ENCODE measurements around the gene MAN2B2. TPM values are rescaled to one million over a fixed set of nuclear protein-coding genes. Genes with fewer than 3 reads are reported as not detected.
"Not testable (repeated sequence)": the region's sequence is repeated elsewhere in the genome, so short reads cannot be mapped to it uniquely, and the experiment has no call there.

Gene MAN2B2
- total and polyA plus RNA-seq, 9 donors = 19.1 to 49.2 (median 40.0) TPM

DNA sequence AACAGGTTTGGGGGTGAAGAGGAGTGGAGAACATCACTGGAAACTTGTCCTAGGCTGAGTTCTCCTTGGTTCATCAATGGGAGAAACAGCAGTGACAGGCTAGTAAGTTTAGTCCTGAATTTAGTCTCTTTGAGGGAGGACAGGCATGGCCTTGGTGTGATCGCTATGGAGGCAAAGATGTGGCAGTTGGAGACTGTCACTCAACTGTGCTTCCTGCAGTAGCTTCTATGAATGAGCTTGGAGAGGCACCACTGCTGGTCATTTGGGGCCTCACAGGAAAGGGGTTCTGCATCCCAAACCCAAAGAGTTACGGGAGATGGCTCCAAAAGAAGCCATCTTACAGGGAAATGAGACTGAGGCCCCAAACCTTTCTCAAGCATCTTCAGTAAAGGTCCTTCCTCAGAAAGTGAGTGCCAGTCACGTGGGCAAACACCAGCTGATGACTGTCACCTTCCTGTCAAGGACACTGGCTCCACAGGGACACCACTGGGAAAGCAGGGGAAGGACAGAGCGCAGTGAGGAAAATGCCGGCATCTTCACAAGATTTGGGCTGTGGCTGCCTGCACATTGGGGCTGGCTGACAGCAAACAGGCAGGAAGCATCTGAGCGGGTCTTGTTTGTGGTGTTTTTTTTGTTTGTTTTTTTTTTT, 72.7 kb downstream of the MAN2B2 start:
- Histone ChIP-seq H3K36me3 (no peaks in the 10 kb centered on the region), H3K4me3 (no peak overlapping the region), H3K27ac (no peak overlapping the region), H3K4me1 (ENCODE audit: insufficient read depth) (peaks cover 9% of the 10 kb centered on the region), H3K27me3 (no peaks in the 10 kb centered on the region), H3K9me3 (no peaks in the 10 kb centered on the region)
- intact Hi-C loops (cut with DNase I) = loop anchor here in 1 of 4 donors (10.0 kb wide), 1 partner anchor 67 kb away; the partner anchor contains the start of gene BLOC1S4
- TF ChIP-seq EP300 (IDR thresholded peaks at IDR 0.05) = no peak
- TF ChIP-seq CTCF (IDR thresholded peaks at IDR 0.05) = no peak
- TF ChIP-seq POLR2A (IDR thresholded peaks at IDR 0.05) = no peak
- DNase-seq = no peak
- 77 to 81% (median 78%) methylated on average over 6 of the region's 6 CpGs for WGBS, 3 donors

- H3K4me3 ChIP-seq = no peak overlapping the region
- WGBS, 3 donors = 60 to 71% (median 61%) methylated on average over 8 of the region's 8 CpGs
- no peak for TF ChIP-seq EP300 (IDR thresholded peaks at IDR 0.05)
- intact Hi-C loops (cut with DNase I) = loop anchor here in 1 of 4 donors (10.0 kb wide), 1 partner anchor 66 kb away; the partner anchor contains the start of gene BLOC1S4
- no peaks in the 10 kb centered on the region for H3K36me3 ChIP-seq
- H3K27ac ChIP-seq = no peak overlapping the region
- H3K4me1 ChIP-seq (ENCODE audit: insufficient read depth) = peaks cover under 1% of the 10 kb centered on the region
- DNase-seq = peak in 1 of 5 donors; percentile 8
- H3K27me3 ChIP-seq = no peaks in the 10 kb centered on the region
- no peaks in the 10 kb centered on the region for H3K9me3 ChIP-seq
Measured at GRCh38 chr4:6649216-6649615, 74.2 kb downstream of the MAN2B2 start.

DNA sequence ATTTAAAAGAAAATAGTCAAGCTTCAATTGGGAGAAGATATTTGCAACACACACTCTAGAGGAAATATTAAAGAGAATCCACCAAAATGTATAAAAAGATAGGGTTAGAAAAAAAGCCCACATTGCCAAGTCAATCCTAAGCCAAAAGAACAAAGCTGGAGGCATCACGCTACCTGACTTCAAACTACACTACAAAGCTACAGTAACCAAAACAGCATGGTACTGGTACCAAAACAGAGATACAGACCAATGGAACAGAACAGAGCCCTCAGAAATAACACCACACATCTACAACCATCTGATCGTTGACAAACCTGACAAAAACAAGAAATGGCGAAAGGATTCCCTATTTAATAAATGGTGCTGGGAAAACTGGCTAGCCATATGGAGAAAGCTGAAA, 79.2 kb downstream of the MAN2B2 start:
- H3K9me3 ChIP-seq; H3K36me3 ChIP-seq; DNase-seq; intact Hi-C loops (cut with DNase I); H3K27me3 ChIP-seq; H3K4me3 ChIP-seq; H3K4me1 ChIP-seq (ENCODE audit: insufficient read depth); H3K27ac ChIP-seq: not testable (repeated sequence)
- WGBS, 3 donors = 47 to 92% (median 85%) methylated on average over 3 of the region's 3 CpGs

- H3K9me3 ChIP-seq; H3K27ac ChIP-seq; H3K36me3 ChIP-seq; H3K4me3 ChIP-seq; H3K27me3 ChIP-seq; DNase-seq; intact Hi-C loops (cut with DNase I); H3K4me1 ChIP-seq (ENCODE audit: insufficient read depth): not testable (repeated sequence)
- WGBS, 3 donors = 86 to 94% (median 86%) methylated on average over 2 of the region's 2 CpGs
Measured at GRCh38 chr4:6655291-6655690, 80.3 kb downstream of the MAN2B2 start.

GRCh38 chr4:6655924-6656323, 80.9 kb downstream of the MAN2B2 start:
- Histone ChIP-seq H3K9me3 (no peaks in the 10 kb centered on the region), H3K36me3 (no peaks in the 10 kb centered on the region), H3K4me3 (no peak overlapping the region), H3K27ac (no peak overlapping the region), H3K27me3 (no peaks in the 10 kb centered on the region), H3K4me1 (ENCODE audit: insufficient read depth) (no peaks in the 10 kb centered on the region)
- WGBS, 3 donors = 92 to 94% (median 94%) methylated on average over 5 of the region's 5 CpGs
- intact Hi-C loops (cut with DNase I) = no loop called here
- no peak for DNase-seq
- TF ChIP-seq EP300 (IDR thresholded peaks at IDR 0.05) (no peak), CTCF (IDR thresholded peaks at IDR 0.05) (no peak), POLR2A (IDR thresholded peaks at IDR 0.05) (no peak)
